BE2C (cell line): ENCODE measurements around the gene ARHGDIA.

Experiments used
- DNase-seq: peaks from one replicate; pipeline ENCODE4 v3.0.0-alpha.2; 2020
- H3K27me3 ChIP-seq: fragments of 250-450 bp; sonication (Bioruptor Pico); 2 replicates; pipeline ENCODE4 v1.5.1; 2020; ENCODE audit warnings: mild to moderate bottlenecking
- H3K36me3 ChIP-seq: fragments of 250-450 bp; sonication (Bioruptor Pico); 2 replicates; pipeline ENCODE4 v1.5.1; 2020; ENCODE audit warnings: mild to moderate bottlenecking
- H3K4me1 ChIP-seq: fragments of 250-450 bp; sonication (Bioruptor Pico); 2 replicates; pipeline ENCODE4 v1.5.1; 2020
- H3K4me3 ChIP-seq: 2 replicates; pipeline ENCODE4 v1.5.1; 2011; ENCODE audit warnings: low read depth, low read length
- H3K9me3 ChIP-seq: fragments of 250-450 bp; sonication (Bioruptor Pico); 2 replicates; pipeline ENCODE4 v1.5.1; 2020
- CTCF ChIP-seq: IDR thresholded peaks from 2 replicates; pipeline ENCODE4 v1.5.1; 2012; ENCODE audit warnings: mild to moderate bottlenecking, low read depth, low read length

Gene ARHGDIA

GRCh38 chr17:81854974-81855774 is 16.0 kb downstream of the ARHGDIA start:
- Histone ChIP-seq H3K4me3 (no peak overlapping the region), H3K36me3 (peaks cover 73% of the 10 kb centered on the region), H3K27me3 (no peaks in the 10 kb centered on the region), H3K9me3 (no peaks in the 10 kb centered on the region), H3K4me1 (no peaks in the 10 kb centered on the region)
- no peak for DNase-seq
- TF ChIP-seq CTCF = peak; percentile 17; the same call in 1 of the 2 replicates

GRCh38 chr17:81852237-81852636 is 18.9 kb downstream of the ARHGDIA start:
- no peaks in the 10 kb centered on the region for H3K9me3 ChIP-seq
- TF ChIP-seq CTCF = no peak
- no peak overlapping the region for H3K4me3 ChIP-seq
- no peaks in the 10 kb centered on the region for H3K27me3 ChIP-seq
- no peak for DNase-seq
- H3K4me1 ChIP-seq = no peaks in the 10 kb centered on the region
- peaks cover 70% of the 10 kb centered on the region for H3K36me3 ChIP-seq

GRCh38 chr17:81851423-81851822 is 19.7 kb downstream of the ARHGDIA start:
- no peak for TF ChIP-seq CTCF
- Histone ChIP-seq H3K4me3 (no peak overlapping the region), H3K27me3 (no peaks in the 10 kb centered on the region), H3K9me3 (no peaks in the 10 kb centered on the region), H3K36me3 (peaks cover 72% of the 10 kb centered on the region), H3K4me1 (no peaks in the 10 kb centered on the region)
- no peak for DNase-seq

GRCh38 chr17:81849457-81849856 is 21.7 kb downstream of the ARHGDIA start:
- Histone ChIP-seq H3K4me3 (no peak overlapping the region), H3K36me3 (peaks cover 81% of the 10 kb centered on the region), H3K27me3 (no peaks in the 10 kb centered on the region), H3K4me1 (no peaks in the 10 kb centered on the region), H3K9me3 (no peaks in the 10 kb centered on the region)
- no peak for TF ChIP-seq CTCF
- DNase-seq = no peak

GRCh38 chr17:81846743-81847689 is 24.1 kb downstream of the ARHGDIA start:
- Histone ChIP-seq H3K36me3 (peaks cover 79% of the 10 kb centered on the region), H3K9me3 (no peaks in the 10 kb centered on the region), H3K4me3 (no peak overlapping the region), H3K4me1 (no peaks in the 10 kb centered on the region), H3K27me3 (no peaks in the 10 kb centered on the region)
- no peak for TF ChIP-seq CTCF
- no peak for DNase-seq
